ENCODE results near the gene TBC1D17.
A peak's percentile ranks its signal among the peaks of the same experiment; 100 is the strongest.

Gene TBC1D17

DNA sequence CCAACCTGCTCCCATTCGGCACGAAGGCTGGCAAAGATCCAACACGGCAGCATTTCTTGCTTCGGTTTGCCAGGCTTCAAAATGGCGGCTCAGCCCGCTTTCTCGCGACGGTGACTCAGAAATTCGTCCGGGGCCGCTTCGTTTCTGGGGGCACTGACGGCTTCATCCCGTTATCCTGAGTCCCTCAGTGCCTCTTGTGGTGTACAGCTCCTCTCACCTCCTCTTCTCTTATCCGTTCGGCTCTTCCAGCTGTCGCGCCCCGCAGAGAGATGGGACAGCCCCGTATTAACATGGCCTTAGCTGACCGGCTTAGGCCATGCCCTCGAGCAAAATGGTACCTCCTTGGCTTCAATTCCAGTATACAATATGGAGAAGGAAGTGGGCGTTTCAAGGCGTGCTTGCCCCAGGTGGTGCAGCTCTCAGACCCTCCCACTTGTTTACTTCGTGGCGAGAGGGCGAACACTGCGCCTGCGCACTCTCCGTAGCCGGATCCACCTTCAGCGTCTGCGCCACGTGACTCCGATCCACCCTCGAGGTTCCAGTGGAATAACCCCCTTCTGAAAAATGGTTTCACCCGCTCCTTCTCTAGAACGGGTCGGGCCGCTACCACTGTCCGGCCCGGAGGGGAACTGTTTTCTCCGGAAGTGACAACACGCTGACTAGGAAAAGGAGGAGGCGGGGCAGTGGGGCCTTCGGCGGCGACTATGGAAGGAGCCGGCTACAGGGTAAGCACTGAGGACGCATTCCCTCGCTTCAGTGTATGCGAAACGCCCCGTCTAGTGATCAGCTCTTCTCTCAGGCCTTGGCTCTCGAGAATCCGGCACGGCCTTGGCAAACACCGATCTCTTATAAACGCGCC, at the start of gene TBC1D17, which contains the start of gene AKT1S1:
Gene TBC1D17, plus strand, starts transcription at position 683 of the 859 bp plus-strand sequence. Its CDS starts 22 bp downstream, at position 705.
Gene AKT1S1, minus strand, starts transcription at position 336 of the 859 bp plus-strand sequence. CDS start 4,060 bp downstream, outside the sequence.
- peak; percentile 100 for DNase-seq

DNA sequence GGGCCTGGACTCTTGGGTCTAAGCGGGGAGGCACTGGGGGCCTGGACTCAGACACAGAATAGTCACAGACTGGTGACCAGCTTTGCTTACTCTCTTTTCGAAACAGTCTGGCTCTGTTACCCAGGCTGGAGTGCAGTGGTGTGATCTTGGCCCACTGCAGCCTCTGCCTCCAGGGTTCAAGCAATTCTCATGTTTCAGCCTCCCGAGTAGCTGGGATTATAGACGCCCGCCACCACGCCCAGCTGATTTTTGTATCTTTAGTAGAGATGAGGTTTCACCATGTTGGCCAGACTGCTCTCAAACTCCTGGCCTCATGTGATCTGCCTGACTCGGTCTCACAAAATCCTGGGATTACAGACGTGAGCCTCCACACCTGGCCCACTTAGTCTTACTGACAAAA, 48.3 kb upstream of the TBC1D17 start:
- no peak for DNase-seq

DNA sequence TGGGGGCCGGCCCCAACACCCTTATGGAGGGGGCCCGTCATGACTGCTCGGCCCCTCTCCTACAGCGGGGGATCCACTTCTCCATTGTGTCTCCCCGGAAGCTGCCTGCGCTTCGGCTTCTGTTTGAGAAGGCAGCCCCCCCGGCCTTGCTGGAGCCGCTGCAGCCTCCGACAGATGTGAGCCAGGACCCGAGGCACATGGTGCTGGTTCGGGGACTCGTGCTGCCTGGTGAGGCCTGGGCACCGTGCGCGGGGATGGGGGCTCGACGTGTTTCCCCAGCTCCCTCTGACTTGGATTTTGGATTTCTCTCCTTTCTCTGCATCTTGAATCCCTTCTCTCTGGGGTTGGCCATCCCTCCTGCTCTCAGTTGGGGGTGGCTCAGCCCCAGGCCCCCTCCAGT, 47.8 kb upstream of the TBC1D17 start:
- no peak for DNase-seq

- DNase-seq, result no peak
Observed at GRCh38 chr19:49830766-49831165, 46.7 kb upstream of the TBC1D17 start.

DNA sequence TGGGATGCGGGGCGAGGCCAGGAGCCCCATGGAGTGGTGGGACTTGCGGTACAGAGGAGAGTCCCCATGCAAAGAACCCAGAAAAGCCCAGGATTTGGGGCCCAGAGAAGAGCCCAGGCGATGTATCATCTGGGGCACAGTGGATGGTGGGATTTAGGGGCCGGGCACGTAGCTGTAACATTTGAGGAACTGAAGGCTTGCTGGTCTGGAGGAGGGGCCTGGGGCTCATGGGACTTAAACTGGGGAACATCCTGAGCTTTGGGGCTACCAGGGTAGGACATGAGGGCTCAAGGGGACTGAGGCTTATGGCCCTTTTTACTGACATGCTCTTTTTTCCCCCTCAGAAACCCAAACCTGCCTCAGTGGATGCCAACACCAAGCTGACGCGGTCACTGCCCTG, 45.9 kb upstream of the TBC1D17 start:
- DNase-seq, result no peak

GRCh38 chr19:49832556-49832955, 44.9 kb upstream of the TBC1D17 start:
- DNase-seq, result no peak

DNA sequence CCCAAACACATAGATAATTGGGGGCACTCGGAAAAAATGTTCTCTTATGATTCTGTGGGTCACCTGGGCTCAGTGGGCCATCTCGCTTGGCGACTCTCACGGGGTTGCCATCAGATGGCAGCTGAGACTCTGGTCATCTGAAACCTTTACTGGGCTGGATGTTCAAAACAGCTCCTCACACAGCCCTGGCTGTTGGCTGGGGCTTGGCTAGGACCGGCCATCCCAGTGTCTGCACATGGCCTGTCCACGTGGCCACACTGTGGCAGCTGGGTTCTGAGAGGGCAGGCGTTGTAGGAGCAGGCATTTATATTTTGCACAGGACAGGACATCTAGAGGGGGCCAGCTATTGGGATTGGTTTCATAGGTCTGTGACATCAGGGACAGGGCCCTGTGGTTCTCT, 43.9 kb upstream of the TBC1D17 start:
- DNase-seq, result no peak

DNA sequence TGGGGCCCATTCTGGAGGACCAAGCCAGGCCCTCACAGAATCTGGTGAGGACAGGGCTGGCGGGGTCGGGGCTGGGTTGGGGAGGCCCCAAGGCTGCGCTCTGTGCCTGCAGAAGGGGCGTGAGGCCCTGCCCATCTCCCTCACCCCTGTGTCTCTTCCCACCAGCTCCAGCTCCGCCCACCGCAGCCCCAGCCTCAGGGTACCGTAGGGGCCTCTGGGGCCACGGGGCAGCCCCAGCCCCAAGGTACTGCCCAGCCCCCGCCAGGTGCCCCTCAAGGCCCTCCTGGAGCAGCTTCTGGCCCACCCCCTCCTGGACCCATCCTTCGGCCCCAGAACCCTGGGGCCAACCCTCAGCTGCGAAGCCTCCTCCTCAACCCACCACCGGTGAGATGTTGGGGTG, 41.9 kb upstream of the TBC1D17 start:
- DNase-seq, result no peak

DNA sequence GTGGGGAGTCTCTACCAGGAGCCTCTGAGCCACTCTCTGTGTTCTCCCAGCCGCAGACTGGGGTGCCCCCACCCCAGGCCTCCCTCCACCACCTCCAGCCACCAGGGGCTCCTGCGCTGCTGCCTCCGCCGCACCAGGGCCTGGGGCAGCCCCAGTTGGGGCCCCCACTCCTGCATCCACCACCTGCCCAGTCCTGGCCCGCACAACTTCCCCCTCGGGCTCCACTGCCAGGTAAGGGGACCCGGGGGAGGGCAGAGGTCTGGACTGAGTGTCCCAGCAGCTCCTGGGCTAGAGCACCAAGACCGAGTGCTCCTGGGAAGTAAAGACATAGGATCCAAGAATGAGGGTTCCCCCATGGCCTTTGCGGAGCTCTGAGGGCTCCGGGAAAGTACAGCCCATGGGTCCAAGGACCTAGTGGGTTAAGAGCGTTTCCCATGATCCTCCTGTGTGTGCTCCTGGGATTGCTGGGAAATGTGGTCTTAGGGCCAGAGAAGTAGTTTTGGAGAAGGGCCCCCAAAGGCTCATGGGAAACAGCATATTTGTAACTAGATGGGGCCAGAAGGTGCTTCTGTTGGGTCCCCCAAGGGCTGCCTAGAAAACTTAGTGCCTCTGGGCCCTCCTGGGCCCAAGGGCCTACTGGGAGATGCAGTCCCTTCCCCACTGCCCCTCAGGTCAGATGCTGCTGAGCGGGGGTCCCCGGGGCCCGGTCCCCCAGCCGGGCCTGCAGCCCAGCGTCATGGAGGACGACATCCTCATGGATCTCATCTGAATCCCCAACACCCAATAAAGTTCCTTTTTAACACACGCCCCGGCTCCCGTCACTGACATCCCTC, 41.1 kb upstream of the TBC1D17 start:
- DNase-seq, result no peak

DNA sequence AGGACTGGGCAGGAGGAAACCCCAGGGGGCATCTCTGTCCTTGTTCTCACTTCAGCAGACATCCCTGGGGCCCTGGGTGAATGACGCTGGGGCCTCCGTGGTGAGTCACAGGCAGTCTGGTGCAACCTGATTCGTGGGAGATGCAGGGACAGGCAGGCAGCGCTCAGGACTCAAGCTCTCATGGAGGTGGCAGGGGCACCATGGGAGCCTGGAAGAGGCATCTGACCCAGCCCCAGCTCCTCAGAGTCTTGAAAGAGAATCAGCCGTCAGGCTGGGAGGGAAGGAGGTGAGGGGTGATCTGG, 40.5 kb upstream of the TBC1D17 start:
- DNase-seq, result no peak

DNA sequence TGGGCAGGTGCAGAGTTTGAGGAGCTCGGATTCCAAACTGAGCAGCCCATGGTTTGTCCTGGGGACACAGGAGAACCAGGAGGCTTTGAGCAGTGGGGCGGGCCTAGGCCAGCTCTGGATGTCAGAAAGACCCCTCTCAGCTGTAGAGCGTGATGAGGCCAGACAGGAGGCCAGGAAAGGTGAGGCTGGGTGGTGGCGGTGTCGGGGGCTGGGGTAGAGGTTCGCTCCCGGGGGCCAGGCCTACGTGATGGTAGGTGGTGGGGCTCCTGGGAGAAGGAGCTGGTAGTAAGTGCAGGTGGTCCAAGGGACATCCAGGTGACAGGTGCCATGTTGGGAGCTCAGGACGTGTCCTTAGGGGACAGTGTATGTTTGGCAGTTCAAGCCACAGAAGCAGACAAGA, 40.1 kb upstream of the TBC1D17 start:
- DNase-seq, result no peak

- DNase-seq, result no peak
Observed at GRCh38 chr19:49838885-49839588, 38.5 kb upstream of the TBC1D17 start.

GRCh38 chr19:49839713-49840112, 37.8 kb upstream of the TBC1D17 start:
- DNase-seq, result no peak

DNA sequence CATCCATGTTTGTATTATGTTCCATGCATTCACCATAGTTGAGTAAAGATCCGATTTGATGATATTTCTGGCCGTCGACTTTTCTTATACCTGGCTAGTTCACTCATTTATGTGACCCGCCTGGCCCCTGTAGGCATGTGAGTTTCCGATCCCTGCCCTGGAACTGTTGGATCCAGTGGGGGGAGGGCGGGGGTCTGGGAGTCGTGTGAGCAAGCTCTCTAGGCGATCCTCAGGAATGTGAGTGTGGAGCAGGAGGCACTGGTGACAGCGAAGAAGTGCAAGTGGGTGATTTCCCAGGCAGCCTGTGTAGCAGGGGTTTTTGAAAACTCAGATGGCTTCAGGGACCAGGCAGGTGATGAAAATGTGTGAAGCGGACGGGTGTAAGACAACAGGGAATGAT, 37.2 kb upstream of the TBC1D17 start:
- DNase-seq, result no peak

DNA sequence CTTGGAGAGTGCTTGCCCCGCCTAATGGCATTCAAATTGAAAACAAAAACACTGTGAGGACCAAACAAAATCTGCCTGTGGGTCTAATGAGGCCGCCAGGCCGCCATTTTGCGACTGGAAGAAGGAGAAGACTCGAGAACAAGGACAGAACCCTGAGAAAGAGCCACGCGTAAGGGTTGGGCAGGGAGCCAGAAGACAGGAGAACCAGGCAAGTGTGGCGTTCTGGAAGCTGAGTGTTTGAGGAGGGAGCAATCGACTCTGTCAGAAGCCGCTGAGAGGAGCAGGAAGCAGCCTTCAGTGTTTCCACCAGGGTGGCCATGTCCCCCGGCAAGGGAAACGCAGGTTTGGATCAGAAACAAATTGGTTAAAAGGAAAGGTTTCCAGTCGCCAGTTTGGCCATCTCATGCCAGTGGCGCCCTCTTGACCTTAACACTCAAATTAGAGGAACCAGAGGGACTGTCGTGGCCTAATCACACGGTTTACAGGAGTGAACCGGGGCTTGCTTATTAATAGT, 36.7 kb upstream of the TBC1D17 start:
- no peak for DNase-seq

- DNase-seq, result no peak
Observed at GRCh38 chr19:49843265-49843664, 34.2 kb upstream of the TBC1D17 start.

GRCh38 chr19:49844138-49845095, 33.1 kb upstream of the TBC1D17 start:
- no peak for DNase-seq

- peak; percentile 18 for DNase-seq
Observed at GRCh38 chr19:49845414-49845813, 32.1 kb upstream of the TBC1D17 start.

DNA sequence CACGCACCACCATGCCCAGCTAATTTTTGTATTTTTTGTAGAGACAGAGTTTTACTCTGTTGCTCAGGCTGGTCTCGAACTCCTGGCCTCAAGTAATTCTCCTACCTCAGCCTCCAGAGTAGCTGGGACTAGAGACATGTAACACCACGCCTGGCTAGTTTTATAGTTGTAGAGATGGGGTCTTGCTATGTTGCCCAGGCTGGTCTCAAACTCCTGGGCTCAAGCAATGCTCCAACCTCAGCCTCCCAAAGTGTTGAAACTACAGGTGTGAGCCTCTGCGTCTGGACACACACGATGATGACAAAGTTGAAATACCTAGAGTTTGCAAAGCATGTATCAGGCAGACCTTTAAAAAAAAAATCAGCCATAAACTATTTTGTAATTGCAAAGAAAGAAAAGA, 31.1 kb upstream of the TBC1D17 start:
- no peak for DNase-seq

- DNase-seq, result no peak
Observed at GRCh38 chr19:49847731-49848696, 29.5 kb upstream of the TBC1D17 start.

- no peak for DNase-seq
Observed at GRCh38 chr19:49848938-49849337, 28.6 kb upstream of the TBC1D17 start.
